NCI-H1417 (cell line): Measurements from ENCODE around the gene DIPK1C.

Experiments
- DNase-seq, 3 experiments: peaks; one replicate each; lab custom pipeline; 2025; lab: John Stamatoyannopoulos, UW

Gene DIPK1C

GRCh38 chr18:74453016-74453566 lies 4.0 kb downstream of the DIPK1C start:
- no peak for DNase-seq

GRCh38 chr18:74451148-74451547 lies 6.0 kb downstream of the DIPK1C start:
- no peak for DNase-seq

GRCh38 chr18:74450626-74451025 lies 6.5 kb downstream of the DIPK1C start:
- DNase-seq, result no peak

GRCh38 chr18:74447404-74448152 lies 9.5 kb downstream of the DIPK1C start:
- no peak for DNase-seq

GRCh38 chr18:74446631-74447403 lies 10.3 kb downstream of the DIPK1C start:
- DNase-seq, result no peak

GRCh38 chr18:74446178-74446577 lies 10.9 kb downstream of the DIPK1C start:
- no peak for DNase-seq

GRCh38 chr18:74445585-74445984 lies 11.5 kb downstream of the DIPK1C start:
- DNase-seq, result no peak

- no peak for DNase-seq
Observed at GRCh38 chr18:74444104-74444503, 13.0 kb downstream of the DIPK1C start.

GRCh38 chr18:74440808-74441427 lies 16.2 kb downstream of the DIPK1C start:
- DNase-seq, result no peak

GRCh38 chr18:74438091-74438490 lies 19.0 kb downstream of the DIPK1C start:
- no peak for DNase-seq

- DNase-seq, result no peak
Observed at GRCh38 chr18:74436158-74436769, 20.8 kb downstream of the DIPK1C start.

- DNase-seq, result no peak
Observed at GRCh38 chr18:74435740-74436139, 21.4 kb downstream of the DIPK1C start.

- DNase-seq, result no peak
Observed at GRCh38 chr18:74434466-74434865, 22.6 kb downstream of the DIPK1C start.

GRCh38 chr18:74430806-74431571 lies 26.1 kb downstream of the DIPK1C start:
- DNase-seq, result no peak

GRCh38 chr18:74430231-74430630 lies 26.9 kb downstream of the DIPK1C start:
- DNase-seq, result no peak

- DNase-seq, result no peak
Observed at GRCh38 chr18:74429096-74429495, 28.0 kb downstream of the DIPK1C start.

GRCh38 chr18:74427442-74428112 lies 29.5 kb downstream of the DIPK1C start:
- DNase-seq, result no peak

- no peak for DNase-seq
Observed at GRCh38 chr18:74425876-74426275, 31.2 kb downstream of the DIPK1C start.

GRCh38 chr18:74425161-74425560 lies 31.9 kb downstream of the DIPK1C start:
- DNase-seq, result no peak

GRCh38 chr18:74422541-74422940 lies 34.6 kb downstream of the DIPK1C start:
- no peak for DNase-seq

- no peak for DNase-seq
Observed at GRCh38 chr18:74420926-74421325, 36.2 kb downstream of the DIPK1C start.
